Mesenchymal stem cell (in vitro differentiated cells and primary cell): ENCODE data around the gene G3BP2.

Experiments used
- DNase-seq: peaks from one replicate; pipeline ENCODE4 v3.0.0-alpha.2; 2013
- H2AFZ ChIP-seq: one replicate; pipeline ENCODE4 v1.6.1; 2013; ENCODE audit warnings: low read depth, mild to moderate bottlenecking, control low read depth, inconsistent platforms, low read length, moderate library complexity
- H2AK5ac ChIP-seq: 2 replicates; pipeline ENCODE4 v1.6.1; 2013; ENCODE audit warnings: low read length, moderate library complexity, mild to moderate bottlenecking, inconsistent platforms; ENCODE audit not compliant: severe bottlenecking
- H2BK120ac ChIP-seq: one replicate; pipeline ENCODE4 v1.6.1; 2013; ENCODE audit warnings: low read depth, mild to moderate bottlenecking, inconsistent platforms, low read length, moderate library complexity
- H2BK12ac ChIP-seq, 2 experiments: one replicate each; pipeline ENCODE4 v1.6.1; 2013; ENCODE audit warnings: inconsistent platforms in 2 of 2, low read length in 2 of 2, mild to moderate bottlenecking in 2 of 2, moderate library complexity in 2 of 2, control low read depth in 1 of 2
- H2BK15ac ChIP-seq: one replicate; pipeline ENCODE4 v1.6.1; 2013; ENCODE audit warnings: mild to moderate bottlenecking, low read depth, inconsistent platforms; ENCODE audit not compliant: poor library complexity, severe bottlenecking
- H2BK5ac ChIP-seq: 2 replicates; pipeline ENCODE4 v1.6.1; 2013; ENCODE audit warnings: low read depth, mild to moderate bottlenecking, low read length, control low read depth, inconsistent platforms; ENCODE audit not compliant: poor library complexity, severe bottlenecking
- H3K14ac ChIP-seq, 2 experiments: one replicate each; pipeline ENCODE4 v1.6.1; 2013; ENCODE audit warnings: inconsistent platforms in 2 of 2, low read length in 2 of 2, control low read depth in 1 of 2, mild to moderate bottlenecking in 1 of 2, moderate library complexity in 1 of 2
- H3K18ac ChIP-seq, 2 experiments: one replicate each; pipeline ENCODE4 v1.6.1; 2013; ENCODE audit warnings: inconsistent platforms in 2 of 2, low read length in 2 of 2, control low read depth in 1 of 2, low read depth in 1 of 2, mild to moderate bottlenecking in 1 of 2
- H3K23ac ChIP-seq, 2 experiments: one replicate each; pipeline ENCODE4 v1.6.1; 2013; ENCODE audit warnings: inconsistent platforms in 2 of 2, low read length in 2 of 2, mild to moderate bottlenecking in 2 of 2, moderate library complexity in 2 of 2, control low read depth in 1 of 2
- H3K27ac ChIP-seq: 2 replicates; pipeline ENCODE4 v1.5.1; 2013; ENCODE audit warnings: mild to moderate bottlenecking, moderate library complexity, low read length, control low read depth, inconsistent platforms; ENCODE audit not compliant: poor library complexity, severe bottlenecking
- H3K27me3 ChIP-seq, 2 experiments: 2 replicates each; pipeline versions ENCODE4 v1.6.1 to v1.7.0; 2013; ENCODE audit warnings: low read length in 2 of 2, mild to moderate bottlenecking in 2 of 2, moderate library complexity in 2 of 2, control low read depth in 1 of 2, inconsistent platforms in 1 of 2; ENCODE audit not compliant: control insufficient read depth in 1 of 2, insufficient read depth in 1 of 2
- H3K36me3 ChIP-seq, 2 experiments: 2 replicates each; pipeline versions ENCODE4 v1.6.1 to v1.7.0; 2013; ENCODE audit warnings: low read length in 2 of 2, control low read depth in 1 of 2, inconsistent platforms in 1 of 2, low read depth in 1 of 2, mild to moderate bottlenecking in 1 of 2; ENCODE audit not compliant: insufficient read depth in 2 of 2, control insufficient read depth in 1 of 2
- H3K4ac ChIP-seq, 2 experiments: one replicate each; pipeline ENCODE4 v1.6.1; 2013; ENCODE audit warnings: inconsistent platforms in 2 of 2, low read length in 2 of 2, mild to moderate bottlenecking in 2 of 2, moderate library complexity in 2 of 2, control low read depth in 1 of 2, low read depth in 1 of 2
- H3K4me1 ChIP-seq: 2 replicates; pipeline ENCODE4 v1.6.1; 2013; ENCODE audit warnings: low read depth, low read length, control low read depth; ENCODE audit not compliant: control insufficient read depth, insufficient read depth
- H3K4me2 ChIP-seq: 2 replicates; pipeline ENCODE4 v1.6.1; 2013; ENCODE audit warnings: low read length, mild to moderate bottlenecking, inconsistent platforms; ENCODE audit not compliant: poor library complexity, severe bottlenecking
- H3K4me3 ChIP-seq, 2 experiments: 2 replicates each; pipeline versions ENCODE4 v1.5.1 to v1.7.0; 2013; ENCODE audit warnings: low read length in 2 of 2, mild to moderate bottlenecking in 2 of 2, control low read depth in 1 of 2, low read depth in 1 of 2; ENCODE audit not compliant: insufficient read depth in 1 of 2
- H3K79me1 ChIP-seq: replicated peaks from 2 replicates; pipeline ENCODE4 v1.6.1; 2013; ENCODE audit warnings: mild to moderate bottlenecking, control low read depth, low read length, inconsistent platforms; ENCODE audit not compliant: poor library complexity, severe bottlenecking
- H3K9ac ChIP-seq: 2 replicates; pipeline ENCODE4 v1.7.0; 2013; ENCODE audit warnings: mild to moderate bottlenecking, low read length, moderate library complexity
- H3K9me3 ChIP-seq: 2 replicates; pipeline ENCODE4 v1.7.0; 2013; ENCODE audit warnings: mild to moderate bottlenecking, low read length; ENCODE audit not compliant: control insufficient read depth
- H4K8ac ChIP-seq: one replicate; pipeline ENCODE4 v1.6.1; 2013; ENCODE audit warnings: inconsistent platforms, mild to moderate bottlenecking, low read length, moderate library complexity
- H4K91ac ChIP-seq: one replicate; pipeline ENCODE4 v1.6.1; 2013; ENCODE audit warnings: mild to moderate bottlenecking, low read length, inconsistent platforms
- WGBS: methylation state at CpG from one replicate; pipeline ENCODE4 v1.1.7; 2013; ENCODE audit warnings: mixed read lengths; 5-methylcytosine and 5-hydroxymethylcytosine counted together

G3BP2 gene

GRCh38 chr4:75658876-75659275, 14.3 kb downstream of the G3BP2 start:
- Histone ChIP-seq H3K4ac (no peak overlapping the region), H2AK5ac (no peak overlapping the region), H2BK15ac (no peak overlapping the region), H4K91ac (no peak overlapping the region), H3K27ac (peak overlapping the region; percentile 23), H2BK5ac (no peak overlapping the region), H3K9ac (no peak overlapping the region), H3K4me1 (no peaks in the 10 kb centered on the region), H2AFZ (no peak overlapping the region), H3K4me2 (no peak overlapping the region), H3K4me3 (no peak overlapping the region), H2BK12ac (no peak overlapping the region), H3K14ac (no peak overlapping the region), H3K23ac (no peak overlapping the region), H3K27me3 (no peaks in the 10 kb centered on the region), H3K79me1 (peaks cover 6% of the 10 kb centered on the region), H4K8ac (no peak overlapping the region), H3K18ac (no peak overlapping the region), H2BK120ac (no peak overlapping the region), H3K36me3 (peaks cover 3 to 79% of the 10 kb centered on the region in 2 experiments), H3K9me3 (no peaks in the 10 kb centered on the region)
- 91% methylated on average over 3 of the region's 4 CpGs for WGBS
- DNase-seq: peak; percentile 57

DNA sequence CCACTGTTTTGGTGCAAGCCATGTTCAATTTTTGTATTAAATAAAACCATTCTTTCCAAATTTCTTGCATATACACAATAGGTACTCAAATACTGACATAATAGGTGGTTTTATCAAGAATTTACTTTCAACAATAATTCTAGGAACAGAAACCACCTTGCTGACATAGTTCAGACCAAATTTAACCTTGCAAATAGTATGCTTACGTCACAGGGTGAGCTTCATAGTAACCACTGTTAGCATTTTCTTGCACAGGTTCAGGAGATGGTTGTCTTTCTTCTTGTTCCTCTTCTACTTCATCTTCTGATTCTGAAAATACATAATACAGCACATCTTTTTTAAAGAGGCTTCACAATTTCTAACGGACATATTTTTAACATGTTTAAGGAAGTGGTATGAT, 17.6 kb downstream of the G3BP2 start:
- Histone ChIP-seq H3K79me1 (peaks cover 11% of the 10 kb centered on the region), H3K36me3 (peaks cover 4 to 94% of the 10 kb centered on the region in 2 experiments), H2BK12ac (no peak overlapping the region), H3K9ac (no peak overlapping the region), H2AK5ac (no peak overlapping the region), H3K18ac (no peak overlapping the region), H4K91ac (no peak overlapping the region), H3K4me3 (no peak overlapping the region), H2BK15ac (no peak overlapping the region), H3K9me3 (no peaks in the 10 kb centered on the region), H3K4me2 (no peak overlapping the region), H3K14ac (no peak overlapping the region), H3K27me3 (no peaks in the 10 kb centered on the region), H2BK120ac (no peak overlapping the region), H3K4ac (no peak overlapping the region), H3K4me1 (peaks cover 2% of the 10 kb centered on the region), H2BK5ac (no peak overlapping the region), H4K8ac (no peak overlapping the region), H3K23ac (no peak overlapping the region), H2AFZ (no peak overlapping the region), H3K27ac (no peak overlapping the region)
- no peak for DNase-seq
- WGBS: 94% methylated on average over 1 of the region's 2 CpGs

GRCh38 chr4:75654905-75655304, 18.3 kb downstream of the G3BP2 start:
- H3K27ac ChIP-seq: no peak overlapping the region
- 100% methylated on average over 1 of the region's 1 CpG for WGBS
- DNase-seq: no peak

GRCh38 chr4:75653845-75654503, 19.2 kb downstream of the G3BP2 start:
- Histone ChIP-seq H2BK12ac (no peak overlapping the region), H3K4me1 (peaks cover 2% of the 10 kb centered on the region), H3K4me3 (no peak overlapping the region), H4K8ac (no peak overlapping the region), H3K9me3 (no peaks in the 10 kb centered on the region), H3K27ac (no peak overlapping the region), H3K4me2 (no peak overlapping the region), H2BK5ac (no peak overlapping the region), H3K18ac (no peak overlapping the region), H2BK15ac (no peak overlapping the region), H3K27me3 (no peaks in the 10 kb centered on the region), H3K14ac (no peak overlapping the region), H3K36me3 (peaks cover 4 to 92% of the 10 kb centered on the region in 2 experiments), H3K4ac (no peak overlapping the region), H3K23ac (no peak overlapping the region), H3K79me1 (peaks cover 13% of the 10 kb centered on the region), H4K91ac (no peak overlapping the region), H3K9ac (peak overlapping the region; percentile 26), H2AK5ac (no peak overlapping the region), H2BK120ac (no peak overlapping the region), H2AFZ (no peak overlapping the region)
- WGBS: no CpG with 5 or more reads among the region's 2 CpGs
- peak; percentile 53 for DNase-seq

More at GRCh38 chr4:75654905-75655304, 18.3 kb downstream of the G3BP2 start:
- peaks cover 11% of the 10 kb centered on the region for H3K79me1 ChIP-seq
- H3K9ac ChIP-seq: no peak overlapping the region
- no peak overlapping the region for H2AFZ ChIP-seq
- H3K23ac ChIP-seq: no peak overlapping the region
- H3K4ac ChIP-seq: no peak overlapping the region
- H2BK15ac ChIP-seq: no peak overlapping the region
- no peak overlapping the region for H3K18ac ChIP-seq
- H2BK5ac ChIP-seq: no peak overlapping the region
- no peak overlapping the region for H4K91ac ChIP-seq
- H3K4me1 ChIP-seq: peaks cover 2% of the 10 kb centered on the region
- no peak overlapping the region for H2AK5ac ChIP-seq
- no peak overlapping the region for H4K8ac ChIP-seq
- H3K14ac ChIP-seq: no peak overlapping the region
- H2BK120ac ChIP-seq: no peak overlapping the region
- no peak overlapping the region for H3K4me3 ChIP-seq
- H2BK12ac ChIP-seq: no peak overlapping the region
- H3K4me2 ChIP-seq: no peak overlapping the region
- H3K36me3 ChIP-seq: peaks cover 4 to 92% of the 10 kb centered on the region in 2 experiments
- H3K27me3 ChIP-seq: no peaks in the 10 kb centered on the region
- H3K9me3 ChIP-seq: no peaks in the 10 kb centered on the region
